ENCODE results near the gene NANP.
A peak's percentile ranks its signal among the peaks of the same experiment; 100 is the strongest.
"Not testable (repeated sequence)": the region's sequence is repeated elsewhere in the genome, so short reads cannot be mapped to it uniquely, and the experiment has no call there.

Gene NANP

GRCh38 chr20:25605148-25605547, 18.7 kb downstream of the NANP start:
- DNase-seq = no peak

DNA sequence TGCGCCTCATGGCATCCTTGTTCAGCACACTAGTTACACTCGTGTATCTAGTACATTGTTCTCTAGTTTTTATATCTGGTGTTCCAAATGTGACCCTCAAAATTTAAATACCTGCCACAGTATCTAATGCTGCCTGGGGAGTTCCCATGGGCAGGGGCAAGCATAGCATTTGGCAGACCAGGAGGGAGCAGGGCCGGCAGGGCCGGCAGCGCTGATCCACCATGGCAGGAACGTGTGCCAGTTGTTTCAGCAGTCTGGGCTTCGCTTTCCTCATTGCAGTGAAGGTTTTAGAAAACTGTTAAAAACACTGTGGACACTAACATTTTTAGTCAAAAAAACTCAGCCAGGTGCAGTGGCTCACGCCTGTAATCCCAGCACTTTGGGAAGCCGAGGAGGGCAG, 19.2 kb downstream of the NANP start:
- no peak for DNase-seq

- not testable (repeated sequence) for DNase-seq
These were observed 20.9 kb downstream of the NANP start for GRCh38 chr20:25602914-25603309.

DNA sequence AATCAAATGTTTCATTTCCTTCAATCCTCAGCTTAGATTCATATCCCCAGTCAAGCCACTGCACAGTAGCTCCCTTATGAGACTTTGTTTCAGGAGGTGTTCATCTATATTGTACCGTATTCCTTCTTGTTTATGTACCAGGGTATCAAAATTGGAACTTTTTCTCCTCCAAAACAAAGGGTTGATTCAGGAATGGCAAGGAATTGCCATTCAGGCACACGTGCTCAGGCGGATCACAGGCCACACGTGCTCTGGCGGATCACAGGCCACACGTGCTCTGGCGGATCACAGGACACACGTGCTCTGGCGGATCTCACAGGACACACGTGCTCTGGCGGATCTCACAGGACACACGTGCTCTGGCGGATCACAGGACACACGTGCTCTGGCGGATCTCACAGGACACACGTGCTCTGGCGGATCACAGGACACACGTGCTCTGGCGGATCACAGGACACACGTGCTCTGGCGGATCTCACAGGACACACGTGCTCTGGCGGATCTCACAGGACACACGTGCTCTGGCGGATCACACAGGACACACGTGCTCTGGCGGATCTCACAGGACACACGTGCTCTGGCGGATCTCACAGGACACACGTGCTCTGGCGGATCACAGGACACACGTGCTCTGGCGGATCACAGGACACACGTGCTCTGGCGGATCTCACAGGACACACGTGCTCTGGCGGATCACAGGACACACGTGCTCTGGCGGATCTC, 21.5 kb downstream of the NANP start:
- DNase-seq = not testable (repeated sequence)

GRCh38 chr20:25601659-25602058, 22.2 kb downstream of the NANP start:
- DNase-seq = no peak

DNA sequence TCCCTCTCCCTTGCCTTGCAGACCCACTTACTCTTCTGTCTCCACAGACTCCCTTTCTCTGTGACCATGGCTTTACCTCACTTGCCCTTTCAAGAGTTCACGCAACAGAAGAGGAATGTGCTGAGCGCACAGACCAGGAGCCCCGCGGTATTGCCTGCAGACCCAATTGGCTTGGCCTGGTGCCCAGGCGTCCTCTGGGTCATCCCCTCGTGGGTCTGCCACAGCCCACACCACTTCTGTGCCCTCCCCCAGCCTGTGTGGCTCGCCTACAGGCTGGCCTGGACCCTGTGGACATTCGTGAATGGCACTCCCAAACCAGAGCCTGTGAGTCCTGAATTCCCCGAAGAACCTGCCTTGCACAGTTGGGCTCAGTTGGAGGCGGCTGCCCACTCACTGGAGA, 23.2 kb downstream of the NANP start:
- DNase-seq = no peak

DNA sequence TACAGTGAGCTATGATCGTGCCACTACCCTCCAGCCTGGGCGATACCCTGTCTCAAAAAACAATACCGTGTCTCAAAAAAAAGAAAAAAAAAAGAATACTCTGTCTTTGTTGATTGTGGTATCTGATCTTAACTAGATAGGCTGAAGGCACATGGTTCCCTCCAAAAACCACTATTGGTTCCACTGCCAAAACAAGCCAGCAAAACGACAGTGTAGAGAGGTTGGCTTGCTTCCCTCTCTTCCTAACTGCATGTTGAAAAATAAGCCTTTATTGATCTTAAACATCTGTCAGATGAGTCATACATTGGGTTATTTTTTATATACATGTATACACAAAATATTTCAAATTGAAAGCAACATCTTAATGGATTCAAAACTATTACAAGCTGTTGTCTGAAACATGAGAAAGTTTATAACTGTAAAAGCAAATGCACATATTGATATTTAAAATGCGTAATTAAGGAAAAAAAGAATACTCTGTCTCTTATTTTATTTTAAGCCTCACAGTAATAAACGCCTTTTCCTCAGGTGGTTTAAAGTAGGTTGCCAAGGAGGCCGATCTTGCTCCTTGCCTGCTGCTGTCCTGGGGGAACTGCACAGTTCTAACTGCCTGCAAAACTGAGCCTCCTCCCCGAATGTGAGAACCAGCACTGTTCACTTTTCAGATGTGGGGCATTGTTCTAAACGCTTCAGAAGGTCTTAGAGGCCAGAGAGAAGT, 31.5 kb downstream of the NANP start:
- DNase-seq = no peak

GRCh38 chr20:25590778-25591177, 33.0 kb downstream of the NANP start:
- not testable (repeated sequence) for DNase-seq

DNA sequence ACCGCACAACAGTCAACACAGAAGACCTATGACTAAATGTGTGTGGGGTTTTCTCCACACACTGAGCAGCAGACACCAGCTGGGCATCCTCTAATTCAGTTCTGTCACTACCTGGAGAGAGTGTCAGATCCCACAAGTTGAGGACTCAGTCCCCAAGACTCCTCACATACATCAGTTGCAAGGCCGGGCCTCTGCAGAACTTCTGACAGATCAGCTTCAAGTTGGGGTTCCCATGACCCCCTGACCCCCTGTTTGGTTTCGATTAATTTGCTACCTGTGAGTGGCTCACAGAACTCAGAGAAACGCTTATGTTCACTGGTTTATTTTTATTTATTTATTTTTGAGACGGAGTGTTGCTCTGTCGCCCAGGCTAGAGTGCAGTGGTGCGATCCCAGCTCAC, 35.3 kb downstream of the NANP start:
- no peak for DNase-seq

DNA sequence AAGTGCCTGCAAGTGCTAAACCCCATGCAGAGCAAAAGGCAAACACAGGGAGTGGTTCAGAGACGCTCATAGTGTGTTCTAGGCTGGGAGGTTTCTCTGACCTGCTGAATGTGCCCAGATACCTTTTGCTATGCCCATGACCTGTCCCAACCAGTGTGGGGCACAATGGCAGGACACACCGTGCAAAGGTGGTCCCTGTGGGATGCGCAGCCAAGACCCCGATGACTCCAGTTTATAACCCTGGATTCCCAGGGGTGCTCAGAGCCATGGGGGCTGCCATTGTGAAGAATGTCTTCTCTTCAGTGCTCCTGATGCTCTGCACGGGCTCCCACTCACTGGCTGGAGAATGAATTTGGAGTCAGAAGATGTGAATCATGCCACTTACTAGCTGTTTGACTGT, 36.3 kb downstream of the NANP start:
- DNase-seq = no peak

- no peak for DNase-seq
These were observed 36.9 kb downstream of the NANP start for GRCh38 chr20:25586877-25587276.

DNA sequence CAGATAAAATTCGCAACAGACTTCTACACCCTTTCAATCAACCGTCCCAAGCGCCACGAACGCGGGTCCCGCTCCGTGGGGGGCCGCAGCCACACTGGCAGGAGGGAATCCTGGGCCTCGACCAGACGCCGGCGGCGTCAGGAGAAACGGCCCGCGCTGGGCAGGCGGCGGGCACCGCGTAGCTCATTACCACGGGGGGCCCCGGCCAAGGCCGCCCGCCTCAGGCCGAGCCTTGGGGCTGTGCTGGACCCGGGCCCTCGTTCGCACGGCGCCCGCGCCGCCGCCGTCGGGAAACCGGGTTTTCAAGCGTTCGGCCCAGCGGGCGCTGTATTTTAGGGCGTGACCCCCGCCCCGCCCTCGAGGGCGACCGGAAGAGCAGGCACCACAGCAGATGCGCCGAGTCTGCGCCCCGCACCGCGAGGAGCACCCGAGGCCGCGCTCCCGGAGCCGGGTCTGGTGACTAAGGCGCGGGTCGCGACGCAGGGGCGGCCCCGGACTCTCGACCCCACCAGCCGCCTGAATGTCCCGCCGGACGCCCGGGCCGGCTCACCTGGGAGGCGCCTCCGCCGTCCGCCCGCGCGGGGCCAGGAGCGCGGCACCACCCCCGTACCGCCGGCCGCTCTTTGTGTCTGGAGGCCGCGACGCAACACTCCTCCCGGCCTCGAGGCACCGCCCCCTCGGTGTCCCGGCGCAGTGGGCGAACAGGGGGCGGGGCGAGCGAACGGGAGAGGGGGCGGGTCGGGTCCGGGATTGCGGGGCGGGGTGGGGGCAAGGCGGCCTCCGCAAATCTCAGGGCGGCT, 38.7 kb downstream of the NANP start, which contains the start of gene NINL:
TSS of gene NINL (minus strand) at position 627 of the 800 bp plus-strand sequence. CDS start 58,944 bp downstream, outside the sequence.
- DNase-seq = peak in 1 of 2 experiments; percentile 73

- not testable (repeated sequence) for DNase-seq
These were observed 40.2 kb downstream of the NANP start for GRCh38 chr20:25583607-25584006.

- no peak for DNase-seq
These were observed 43.1 kb downstream of the NANP start for GRCh38 chr20:25580711-25581110.

DNA sequence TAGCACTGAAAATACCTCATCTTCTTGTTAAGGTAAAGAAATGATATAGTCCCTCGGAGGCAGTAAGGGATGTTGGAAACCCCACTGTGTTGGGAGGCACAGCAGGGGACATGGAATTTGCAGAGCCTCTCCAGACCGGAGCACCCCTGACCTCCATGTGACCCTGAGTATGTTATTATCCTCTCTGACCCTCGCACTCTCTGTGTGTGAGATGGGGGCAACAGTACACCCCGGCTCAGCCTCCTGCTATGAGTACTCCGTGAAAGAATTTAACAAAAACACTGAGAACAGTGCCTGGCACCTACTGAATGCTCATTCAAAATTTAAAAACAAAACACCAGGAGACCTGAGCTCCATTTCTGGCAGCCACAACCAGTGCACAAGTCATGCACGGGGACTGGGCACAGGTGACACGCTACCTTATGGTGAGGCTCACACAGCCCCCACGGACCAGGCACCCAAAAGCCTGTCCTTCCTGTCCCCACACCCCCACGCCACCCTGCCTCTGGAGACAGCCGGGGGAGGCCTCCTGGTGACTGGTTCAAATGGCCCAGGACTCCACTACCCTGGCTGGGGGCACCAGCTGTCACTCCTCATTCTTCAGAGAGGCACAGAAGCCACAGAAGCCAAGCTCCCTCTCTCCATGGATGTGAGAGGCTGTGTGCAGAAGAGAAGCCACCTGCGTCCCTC, 44.6 kb downstream of the NANP start:
- no peak for DNase-seq

GRCh38 chr20:25576783-25577530, 46.9 kb downstream of the NANP start:
- DNase-seq = no peak

- DNase-seq = no peak
These were observed 49.4 kb downstream of the NANP start for GRCh38 chr20:25574411-25574810.

DNA sequence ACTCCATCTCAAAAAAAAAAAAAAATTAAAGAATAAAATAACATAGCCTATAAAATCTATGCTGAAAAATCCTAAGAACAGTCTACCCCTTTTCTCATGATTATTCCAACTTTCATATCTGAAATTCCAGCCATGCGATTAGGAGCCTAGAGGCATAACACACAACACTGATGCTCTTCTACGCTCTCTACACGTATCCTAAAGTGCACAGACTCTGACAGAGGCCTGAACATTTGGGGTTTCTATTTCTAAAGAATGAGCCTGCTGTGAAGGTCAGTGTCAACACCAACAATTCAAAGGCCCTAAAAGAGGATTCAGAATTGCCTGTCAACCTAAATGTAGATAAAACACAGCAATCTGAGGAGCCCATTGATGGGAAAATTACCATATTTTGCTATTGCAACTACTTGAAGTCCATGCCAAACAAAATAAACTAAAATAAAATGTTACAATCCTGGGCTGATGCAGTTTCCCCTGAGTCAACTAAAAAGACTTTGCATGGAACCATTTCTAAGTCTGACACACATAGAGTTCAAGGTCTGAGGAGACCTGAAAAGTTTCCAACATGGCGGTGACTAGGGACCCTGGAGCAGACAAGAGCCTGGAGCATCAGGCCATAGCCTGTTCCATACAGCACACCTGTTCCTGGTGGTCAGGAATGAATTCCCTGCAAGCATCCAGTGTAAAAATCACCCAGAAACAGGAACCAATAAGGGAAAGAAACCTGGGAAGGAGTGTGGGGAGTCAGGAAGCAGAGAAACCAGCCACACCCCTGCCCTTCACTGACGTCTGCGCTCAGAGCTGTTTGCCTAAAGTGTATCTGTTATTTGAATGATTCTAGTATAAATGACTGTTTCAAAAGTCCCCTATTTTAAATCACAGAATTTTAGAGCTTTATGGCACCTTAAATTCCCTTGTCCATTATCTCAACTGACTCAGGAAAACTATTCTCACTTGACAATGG, 50.2 kb downstream of the NANP start:
- DNase-seq = no peak

DNA sequence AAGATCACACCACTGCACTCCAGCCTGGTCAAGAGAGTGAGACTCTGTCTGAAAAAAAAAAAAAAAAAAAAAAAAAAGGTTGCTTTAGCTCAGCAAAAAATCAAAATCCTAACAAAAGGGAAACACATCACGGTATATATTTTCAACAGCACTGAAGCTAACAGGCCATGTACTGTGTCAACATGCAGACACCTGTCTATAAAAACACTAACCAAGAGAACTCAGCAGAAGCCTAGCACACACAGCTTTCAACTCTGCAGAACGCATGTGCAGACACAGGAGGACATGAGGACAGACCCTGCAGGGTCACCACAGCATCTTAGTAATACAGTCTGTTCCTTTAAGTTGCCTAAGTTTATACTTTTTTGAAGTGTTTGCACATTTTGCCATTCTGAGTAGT, 52.0 kb downstream of the NANP start:
- no peak for DNase-seq

DNA sequence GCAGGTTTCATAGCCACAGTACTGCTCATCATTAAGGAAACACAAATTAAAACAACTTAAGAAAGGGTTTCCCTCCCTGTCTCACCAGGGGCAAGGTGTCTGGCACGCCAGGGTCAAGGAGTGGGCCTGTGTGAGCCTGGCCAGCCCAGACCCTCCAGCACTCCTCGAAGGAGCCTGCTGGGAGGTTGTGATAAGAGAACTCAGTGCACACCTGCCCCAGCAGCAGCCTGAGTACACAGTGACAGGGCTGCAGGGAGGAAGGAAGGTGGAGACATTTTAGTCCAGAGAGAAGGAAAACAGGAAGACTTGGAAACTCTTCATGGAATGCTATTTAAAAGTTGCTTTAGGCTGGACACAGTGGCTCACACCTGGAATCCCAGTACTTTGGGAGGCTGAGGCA, 52.6 kb downstream of the NANP start:
- no peak for DNase-seq

DNA sequence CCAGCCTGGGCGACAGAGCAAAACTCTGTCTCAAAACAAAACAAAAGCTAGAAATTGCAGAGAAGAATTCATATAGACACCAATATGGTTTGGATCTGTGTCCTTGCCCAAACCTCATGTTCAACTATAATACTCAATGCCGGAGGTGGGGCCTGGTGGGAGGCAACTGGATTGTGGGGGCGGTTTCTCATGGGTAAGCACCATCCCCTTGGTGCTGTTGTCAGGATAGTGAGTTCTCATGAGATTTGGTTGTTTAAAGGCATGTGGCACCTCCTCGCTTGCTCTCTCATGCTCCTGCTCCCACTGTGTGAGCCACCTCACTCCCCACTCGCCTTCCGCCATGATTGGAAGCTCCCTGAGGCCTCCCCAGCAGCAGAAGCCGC, 53.7 kb downstream of the NANP start:
- DNase-seq = no peak
